Sigmoid colon (tissue), 7 donors: ENCODE data around the gene UMPS. TPM values are rescaled to one million over a fixed set of nuclear protein-coding genes. Genes with fewer than 3 reads are reported as not detected.

ENCODE experiments used
- DNase-seq: peaks from one replicate; pipeline ENCODE4 v3.0.0-alpha.2; 2019
- H3K27ac ChIP-seq, 4 donors: fragments of 200-600 bp; sonication (generic); one replicate each; pipeline ENCODE4 v1.5.1; 2016 to 2019; ENCODE audit warnings: mild to moderate bottlenecking in 1 of 4
- H3K27me3 ChIP-seq, 3 donors: fragments of 200-600 bp; sonication (generic); one replicate each; pipeline ENCODE4 v1.5.1; 2019; ENCODE audit warnings: mild to moderate bottlenecking in 1 of 3
- H3K36me3 ChIP-seq, 4 donors: fragments of 200-600 bp; sonication (generic); one replicate each; pipeline ENCODE4 v1.5.1; 2016 to 2019
- H3K4me1 ChIP-seq, 4 donors: fragments of 200-600 bp; sonication (generic); one replicate each; pipeline ENCODE4 v1.5.1; 2017 to 2019
- H3K4me3 ChIP-seq, 4 donors: fragments of 200-600 bp; sonication (generic); one replicate each; pipeline ENCODE4 v1.5.1; 2017 to 2019; ENCODE audit warnings: mild to moderate bottlenecking in 2 of 4, moderate library complexity in 1 of 4
- H3K9me3 ChIP-seq, 4 donors: fragments of 200-600 bp in 3 of 4; sonication (generic) in 3 of 4; one replicate each; pipeline versions ENCODE4 v1.5.1 to v1.6.1; 2013 to 2019
- CTCF ChIP-seq, 4 experiments: fragments of 450-650 bp in 3 of 4; fragments of 200-600 bp in 1 of 4; IDR thresholded peaks; one replicate each; pipeline ENCODE4 v1.5.1; 2016 to 2019; ENCODE audit warnings: antibody characterized with exemption in 4 of 4, mild to moderate bottlenecking in 3 of 4, moderate library complexity in 2 of 4
- EP300 ChIP-seq, 4 donors: sonication (generic); formaldehyde crosslinking; IDR thresholded peaks; one replicate each; pipeline ENCODE4 v1.6.1; 2017; ENCODE audit warnings: antibody characterized with exemption in 4 of 4
- POLR2A ChIP-seq, 2 donors: fragments of 450-650 bp; IDR thresholded peaks; one replicate each; pipeline ENCODE4 v1.6.1; 2016; ENCODE audit warnings: antibody characterized with exemption in 2 of 2, mild to moderate bottlenecking in 2 of 2, moderate library complexity in 2 of 2
- POLR2AphosphoS5 ChIP-seq, 4 donors: sonication (generic); formaldehyde crosslinking; IDR thresholded peaks; one replicate each; pipeline ENCODE4 v1.6.1; 2017; ENCODE audit warnings: antibody characterized with exemption in 4 of 4
- WGBS, 2 donors: extraction: QIAGEN DNeasy Blood & Tissue Kit; methylation state at CpG; one replicate each; pipeline ENCODE4 v1.1.7; 2013; 5-methylcytosine and 5-hydroxymethylcytosine counted together
- intact Hi-C: fragments of 100-400 bp; cut with DNase I; formaldehyde crosslinking; loops from one replicate; pipeline ENCODE4 v1.15.1; 2023
- polyA plus RNA-seq, 3 donors: library from polyadenylated mRNA; stranded (reverse); fragments of 200-250 nt; gene quantifications; one replicate each; pipeline ENCODE4 v1.2.3, GENCODE V29; 2013
- total RNA-seq, 4 donors: library from RNA; depleted of rRNA; stranded (reverse); fragments of >200 nt; gene quantifications; one replicate each; pipeline ENCODE4 v1.1.0, GENCODE V29; 2016
- donor health status: healthy with polysubstance abuse.
- donor health status: Bipolar disorder and iron deficiency.
- donor health status: healthy.

The UMPS gene
- total and polyA plus RNA-seq, 7 donors: 16.7 to 25.1 (median 20.3) TPM

- Histone ChIP-seq H3K9me3 (no peaks in the 10 kb centered on the region), H3K36me3 (no peaks in the 10 kb centered on the region), H3K4me3 (no peak overlapping the region), H3K4me1 (no peaks in the 10 kb centered on the region), H3K27ac (no peak overlapping the region), H3K27me3 (no peaks in the 10 kb centered on the region)
- intact Hi-C loops: no loop called here
- DNase-seq: no peak
- TF ChIP-seq POLR2A (IDR thresholded peaks at IDR 0.05) (no peak), POLR2AphosphoS5 (IDR thresholded peaks at IDR 0.05) (no peak), EP300 (IDR thresholded peaks at IDR 0.05) (no peak), CTCF (IDR thresholded peaks at IDR 0.05) (no peak)
- 88 to 91% methylated on average over 5 of the region's 5 CpGs for WGBS, 2 donors
These were observed 35.8 kb upstream of the UMPS start for GRCh38 chr3:124694486-124694885.

GRCh38 chr3:124695369-124695768 lies 34.9 kb upstream of the UMPS start:
- intact Hi-C loops: no loop called here
- Histone ChIP-seq H3K27me3 (no peaks in the 10 kb centered on the region), H3K4me1 (no peaks in the 10 kb centered on the region), H3K27ac (no peak overlapping the region), H3K4me3 (no peak overlapping the region), H3K9me3 (no peaks in the 10 kb centered on the region), H3K36me3 (no peaks in the 10 kb centered on the region)
- WGBS, 2 donors: 91 to 92% methylated on average over 3 of the region's 3 CpGs
- TF ChIP-seq POLR2A (IDR thresholded peaks at IDR 0.05) (no peak), EP300 (IDR thresholded peaks at IDR 0.05) (no peak), POLR2AphosphoS5 (IDR thresholded peaks at IDR 0.05) (no peak), CTCF (IDR thresholded peaks at IDR 0.05) (no peak)
- DNase-seq: no peak

- no peaks in the 10 kb centered on the region for H3K27me3 ChIP-seq
- DNase-seq: no peak
- TF ChIP-seq POLR2AphosphoS5 (IDR thresholded peaks at IDR 0.05): no peak
- TF ChIP-seq EP300 (IDR thresholded peaks at IDR 0.05): no peak
- TF ChIP-seq POLR2A (IDR thresholded peaks at IDR 0.05): no peak
- TF ChIP-seq CTCF (IDR thresholded peaks at IDR 0.05): no peak
- H3K27ac ChIP-seq: no peak overlapping the region
- no peak overlapping the region for H3K4me3 ChIP-seq
- WGBS, 2 donors: 90 to 92% methylated on average over 4 of the region's 4 CpGs
- no peaks in the 10 kb centered on the region for H3K4me1 ChIP-seq
- intact Hi-C loops: no loop called here
- no peaks in the 10 kb centered on the region for H3K36me3 ChIP-seq
- H3K9me3 ChIP-seq: no peaks in the 10 kb centered on the region
These were observed 34.2 kb upstream of the UMPS start for GRCh38 chr3:124696006-124696405.

- no peak overlapping the region for H3K27ac ChIP-seq
- intact Hi-C loops: no loop called here
- H3K4me1 ChIP-seq: no peaks in the 10 kb centered on the region
- no peak overlapping the region for H3K4me3 ChIP-seq
- no peaks in the 10 kb centered on the region for H3K27me3 ChIP-seq
- no peaks in the 10 kb centered on the region for H3K36me3 ChIP-seq
- DNase-seq: no peak
- 92 to 97% methylated on average over 4 of the region's 4 CpGs for WGBS, 2 donors
- TF ChIP-seq CTCF (IDR thresholded peaks at IDR 0.05) (no peak), EP300 (IDR thresholded peaks at IDR 0.05) (no peak), POLR2AphosphoS5 (IDR thresholded peaks at IDR 0.05) (no peak), POLR2A (IDR thresholded peaks at IDR 0.05) (no peak)
- H3K9me3 ChIP-seq: no peaks in the 10 kb centered on the region
These were observed 33.0 kb upstream of the UMPS start for GRCh38 chr3:124697302-124697701.

- Histone ChIP-seq H3K27me3 (no peaks in the 10 kb centered on the region), H3K27ac (no peak overlapping the region), H3K36me3 (no peaks in the 10 kb centered on the region), H3K9me3 (no peaks in the 10 kb centered on the region), H3K4me3 (no peak overlapping the region), H3K4me1 (no peaks in the 10 kb centered on the region)
- intact Hi-C loops: no loop called here
- TF ChIP-seq POLR2A (IDR thresholded peaks at IDR 0.05) (no peak), POLR2AphosphoS5 (IDR thresholded peaks at IDR 0.05) (no peak), EP300 (IDR thresholded peaks at IDR 0.05) (no peak), CTCF (IDR thresholded peaks at IDR 0.05) (no peak)
- no peak for DNase-seq
- 90% methylated on average over 12 of the region's 12 CpGs for WGBS, 2 donors
These were observed 32.1 kb upstream of the UMPS start for GRCh38 chr3:124698030-124698770.
